Fibroblast of lung (primary cell): ENCODE measurements around the gene FBLIM1. TPM values are rescaled to one million over a fixed set of nuclear protein-coding genes. Genes with fewer than 3 reads are reported as not detected.

Experiments used
- DNase-seq, 2 donors: peaks; one replicate each; pipeline versions ENCODE4 v3.0.0 to v3.0.0-alpha.2; 2010; ENCODE audit warnings: low read depth in 2 of 2
- H2AFZ ChIP-seq: 2 replicates; pipeline ENCODE4 v1.5.1; 2012; ENCODE audit warnings: low read length, control low read depth, inconsistent platforms
- H3K27ac ChIP-seq: 2 replicates; pipeline ENCODE4 v1.5.1; 2011; ENCODE audit warnings: low read length, control low read depth; ENCODE audit not compliant: insufficient read depth
- H3K27me3 ChIP-seq: 2 replicates; pipeline ENCODE4 v1.5.1; 2011; ENCODE audit warnings: mild to moderate bottlenecking, low read length; ENCODE audit not compliant: control insufficient read depth, insufficient read depth
- H3K36me3 ChIP-seq: 2 replicates; pipeline ENCODE4 v1.5.1; 2011; ENCODE audit warnings: low read length; ENCODE audit not compliant: control insufficient read depth, insufficient read depth
- H3K4me1 ChIP-seq: 2 replicates; pipeline ENCODE4 v1.5.1; 2011; ENCODE audit warnings: low read length; ENCODE audit not compliant: control insufficient read depth, insufficient read depth; ENCODE audit errors: extremely low read depth
- H3K4me2 ChIP-seq: 2 replicates; pipeline ENCODE4 v1.5.1; 2011; ENCODE audit warnings: low read length, control low read depth; ENCODE audit not compliant: insufficient read depth; ENCODE audit errors: extremely low read depth
- H3K4me3 ChIP-seq, 4 experiments: fragments of 200-600 bp in 1 of 4; sonication (generic) in 1 of 4; replicated peaks in 1 of 4; 2 replicates each; pipeline ENCODE4 v1.5.1; 2011 to 2016; ENCODE audit warnings: low read length in 4 of 4, low read depth in 3 of 4, mild to moderate bottlenecking in 3 of 4, control low read depth in 2 of 4, inconsistent platforms in 1 of 4, mixed read lengths in 1 of 4; ENCODE audit not compliant: insufficient read depth in 1 of 4; ENCODE audit errors: control extremely low read depth in 1 of 4
- H3K79me2 ChIP-seq: 2 replicates; pipeline ENCODE4 v1.5.1; 2012; ENCODE audit warnings: mild to moderate bottlenecking, low read length, inconsistent platforms; ENCODE audit not compliant: control insufficient read depth, insufficient read depth
- H3K9ac ChIP-seq: 2 replicates; pipeline ENCODE4 v1.5.1; 2011; ENCODE audit warnings: mild to moderate bottlenecking, low read length, control low read depth; ENCODE audit not compliant: insufficient read depth
- H3K9me3 ChIP-seq: 2 replicates; pipeline ENCODE4 v1.5.1; 2012; ENCODE audit warnings: low read depth, low read length; ENCODE audit not compliant: control insufficient read depth, insufficient read depth
- H4K20me1 ChIP-seq: 2 replicates; pipeline ENCODE4 v1.5.1; 2011; ENCODE audit warnings: low read length; ENCODE audit not compliant: control insufficient read depth, insufficient read depth; ENCODE audit errors: extremely low read depth
- CTCF ChIP-seq, 2 donors: IDR thresholded peaks in 1 of 2; conservative IDR thresholded peaks in 1 of 2; 1 replicate in 1 of 2; 2 replicates in 1 of 2; pipeline ENCODE4 v1.5.1; 2011 to 2012; ENCODE audit warnings: low read length in 2 of 2, control low read depth in 1 of 2, inconsistent platforms in 1 of 2, low read depth in 1 of 2, mild to moderate bottlenecking in 1 of 2
- EZH2 ChIP-seq: IDR thresholded peaks from 2 replicates; pipeline ENCODE4 v1.5.1; 2012; ENCODE audit warnings: low read length, control low read depth, mild to moderate bottlenecking; ENCODE audit errors: missing control alignments
- polyA plus RNA-seq, 2 donors: library from polyadenylated mRNA; depleted of rRNA in 1 of 2; stranded (reverse) in 1 of 2; unstranded in 1 of 2; fragments of >200 nt; gene quantifications; 2 replicates each; pipeline ENCODE4 v1.2.1, GENCODE V29; 2011 to 2012; ENCODE audit warnings: missing spikeins in 1 of 2
- total RNA-seq: library from RNA; depleted of rRNA; stranded (reverse); fragments of >200 nt; gene quantifications from 2 replicates; pipeline ENCODE4 v1.2.1, GENCODE V29; 2014

The FBLIM1 gene
- total and polyA plus RNA-seq, 2 donors (not counting 1 experiment from before 2014, with no cell fraction given) = 17.3 to 86.2 TPM

- Histone ChIP-seq H3K4me3 (no peak overlapping the region), H2AFZ (no peak overlapping the region), H3K36me3 (no peaks in the 10 kb centered on the region), H3K4me1 (peaks cover 14% of the 10 kb centered on the region), H3K27me3 (no peaks in the 10 kb centered on the region), H3K9me3 (no peaks in the 10 kb centered on the region), H4K20me1 (no peaks in the 10 kb centered on the region), H3K9ac (no peak overlapping the region), H3K79me2 (no peaks in the 10 kb centered on the region), H3K27ac (no peak overlapping the region), H3K4me2 (no peak overlapping the region)
- no peak for DNase-seq
- TF ChIP-seq EZH2 (no peak), CTCF (conservative IDR thresholded peaks at IDR 0.05 in 1 of 2, IDR thresholded peaks at IDR 0.05 in 1 of 2; ENCODE audit: low read depth in 1 of 2, low read length in 2 of 2) (no peak)
Measured at GRCh38 chr1:15756143-15757015, 2.2 kb upstream of the FBLIM1 start.

- Histone ChIP-seq H3K27ac (no peak overlapping the region), H3K4me3 (no peak overlapping the region), H2AFZ (no peak overlapping the region), H4K20me1 (no peaks in the 10 kb centered on the region), H3K9ac (no peak overlapping the region), H3K27me3 (no peaks in the 10 kb centered on the region), H3K79me2 (peaks cover 2% of the 10 kb centered on the region), H3K9me3 (no peaks in the 10 kb centered on the region), H3K36me3 (no peaks in the 10 kb centered on the region), H3K4me2 (no peak overlapping the region), H3K4me1 (peaks cover 16% of the 10 kb centered on the region)
- DNase-seq = no peak
- TF ChIP-seq EZH2 (no peak), CTCF (conservative IDR thresholded peaks at IDR 0.05 in 1 of 2, IDR thresholded peaks at IDR 0.05 in 1 of 2; ENCODE audit: low read depth in 1 of 2, low read length in 2 of 2) (no peak)
Measured at GRCh38 chr1:15757016-15757543, 1.5 kb upstream of the FBLIM1 start.

GRCh38 chr1:15757575-15758342, 836 bp upstream of the FBLIM1 start:
- no peak for TF ChIP-seq CTCF (conservative IDR thresholded peaks at IDR 0.05 in 1 of 2, IDR thresholded peaks at IDR 0.05 in 1 of 2; ENCODE audit: low read depth in 1 of 2, low read length in 2 of 2)
- TF ChIP-seq EZH2 = peak; percentile 49
- Histone ChIP-seq H2AFZ (no peak overlapping the region), H3K27me3 (no peaks in the 10 kb centered on the region), H3K36me3 (no peaks in the 10 kb centered on the region), H3K4me2 (no peak overlapping the region), H3K9me3 (no peaks in the 10 kb centered on the region), H3K4me1 (peaks cover 16% of the 10 kb centered on the region), H3K27ac (no peak overlapping the region), H3K4me3 (peak overlapping the region in 3 of 4 experiments; percentile 17 to 71 (median 63)), H3K9ac (no peak overlapping the region), H3K79me2 (peaks cover 2% of the 10 kb centered on the region), H4K20me1 (no peaks in the 10 kb centered on the region)
- DNase-seq = peak; percentile 40 to 52
